ENCODE data around the gene CENPV. TPM values are rescaled to one million over a fixed set of nuclear protein-coding genes. Genes with fewer than 3 reads are reported as not detected.

The CENPV gene
- total and polyA plus RNA-seq, 2 donors (not counting 3 experiments of a cell fraction or from before 2014, with no cell fraction given) = 38.2 to 41.6 TPM

GRCh38 chr17:16298140-16298662 lies 55.1 kb downstream of the CENPV start:
- Histone ChIP-seq H3K36me3 (ENCODE audit: control insufficient read depth in 2 of 2, extremely low read depth in 1 of 2, insufficient read depth in 2 of 2, low read length in 2 of 2) (no peaks in the 10 kb centered on the region), H3K9ac (replicated peaks; ENCODE audit: extremely low read depth, insufficient read depth, low read length) (no peak overlapping the region), H3K9me3 (replicated peaks; ENCODE audit: control insufficient read depth, insufficient read depth, low read length) (no peaks in the 10 kb centered on the region), H4K20me1 (replicated peaks; ENCODE audit: control insufficient read depth, extremely low read depth, insufficient read depth, low read length) (no peaks in the 10 kb centered on the region), H3K27me3 (ENCODE audit: control insufficient read depth in 2 of 2, insufficient read depth in 2 of 2, low read length in 2 of 2) (no peaks in the 10 kb centered on the region), H3K79me2 (ENCODE audit: control insufficient read depth, insufficient read depth, low read length) (no peaks in the 10 kb centered on the region), H3K27ac (ENCODE audit: insufficient read depth, low read depth, low read length) (no peak overlapping the region), H2AFZ (ENCODE audit: low read depth, low read length) (no peak overlapping the region), H3K4me3 (replicated peaks in 1 of 3; ENCODE audit: insufficient read depth in 1 of 3, low read depth in 1 of 3, low read length in 3 of 3) (no peak overlapping the region), H3K9me1 (replicated peaks; ENCODE audit: control insufficient read depth, extremely low read depth, insufficient read depth, low read length) (no peaks in the 10 kb centered on the region), H3K4me1 (ENCODE audit: control insufficient read depth, extremely low read depth, insufficient read depth, low read length) (no peaks in the 10 kb centered on the region), H3K4me2 (ENCODE audit: insufficient read depth, low read length) (no peak overlapping the region)
- dilution Hi-C loops (cut with MboI; ENCODE audit: extremely low pct_ligation_motif_present, low sequenced_read_pairs) = no loop called here
- TF ChIP-seq MAX (IDR thresholded peaks at IDR 0.05; ENCODE audit: insufficient read depth, insufficient read length) = no peak
- no peak for TF ChIP-seq POLR2A (IDR thresholded peaks at IDR 0.05; ENCODE audit: low read depth, low read length)
- no peak for TF ChIP-seq FOS (IDR thresholded peaks at IDR 0.05; ENCODE audit: borderline replicate concordance, insufficient read depth, low read length)
- intact Hi-C loops (cut with micrococcal nuclease) = no loop called here
- DNase-seq (ENCODE audit: low read depth, low spot score) (no peak), FAIRE-seq (no peak)
- BruUV-seq (replicated peaks) = no TSS peak
- POLR2A ChIA-PET = no interaction called here
- CTCF ChIA-PET = interaction anchor here (1.5 kb wide), 1 partner anchor 55 kb away, joined by 3 read pairs; the partner anchor contains the start of gene CENPV

- no peaks in the 10 kb centered on the region for H3K9me3 ChIP-seq (replicated peaks; ENCODE audit: control insufficient read depth, insufficient read depth, low read length)
- CTCF ChIA-PET = no interaction called here
- no peaks in the 10 kb centered on the region for H4K20me1 ChIP-seq (replicated peaks; ENCODE audit: control insufficient read depth, extremely low read depth, insufficient read depth, low read length)
- H3K4me1 ChIP-seq (ENCODE audit: control insufficient read depth, extremely low read depth, insufficient read depth, low read length) = no peaks in the 10 kb centered on the region
- H3K9me1 ChIP-seq (replicated peaks; ENCODE audit: control insufficient read depth, extremely low read depth, insufficient read depth, low read length) = no peaks in the 10 kb centered on the region
- H3K27ac ChIP-seq (ENCODE audit: insufficient read depth, low read depth, low read length) = no peak overlapping the region
- no peaks in the 10 kb centered on the region for H3K27me3 ChIP-seq (ENCODE audit: control insufficient read depth in 2 of 2, insufficient read depth in 2 of 2, low read length in 2 of 2)
- no peak overlapping the region for H3K4me3 ChIP-seq (replicated peaks in 1 of 3; ENCODE audit: insufficient read depth in 1 of 3, low read depth in 1 of 3, low read length in 3 of 3)
- H3K4me2 ChIP-seq (ENCODE audit: insufficient read depth, low read length) = no peak overlapping the region
- no peak for TF ChIP-seq GATA2 (IDR thresholded peaks at IDR 0.05; ENCODE audit: insufficient read depth, insufficient read length, low read depth, low read length)
- no peak for TF ChIP-seq POLR2AphosphoS5 (IDR thresholded peaks at IDR 0.05; ENCODE audit: insufficient read depth, low read depth, low read length)
- no peak for TF ChIP-seq MYC (IDR thresholded peaks at IDR 0.05; ENCODE audit: low read depth, low read length)
- no peak for TF ChIP-seq JUN (IDR thresholded peaks at IDR 0.05; ENCODE audit: borderline replicate concordance, insufficient read depth, insufficient read length, low read depth)
- TF ChIP-seq, protein P1, sequence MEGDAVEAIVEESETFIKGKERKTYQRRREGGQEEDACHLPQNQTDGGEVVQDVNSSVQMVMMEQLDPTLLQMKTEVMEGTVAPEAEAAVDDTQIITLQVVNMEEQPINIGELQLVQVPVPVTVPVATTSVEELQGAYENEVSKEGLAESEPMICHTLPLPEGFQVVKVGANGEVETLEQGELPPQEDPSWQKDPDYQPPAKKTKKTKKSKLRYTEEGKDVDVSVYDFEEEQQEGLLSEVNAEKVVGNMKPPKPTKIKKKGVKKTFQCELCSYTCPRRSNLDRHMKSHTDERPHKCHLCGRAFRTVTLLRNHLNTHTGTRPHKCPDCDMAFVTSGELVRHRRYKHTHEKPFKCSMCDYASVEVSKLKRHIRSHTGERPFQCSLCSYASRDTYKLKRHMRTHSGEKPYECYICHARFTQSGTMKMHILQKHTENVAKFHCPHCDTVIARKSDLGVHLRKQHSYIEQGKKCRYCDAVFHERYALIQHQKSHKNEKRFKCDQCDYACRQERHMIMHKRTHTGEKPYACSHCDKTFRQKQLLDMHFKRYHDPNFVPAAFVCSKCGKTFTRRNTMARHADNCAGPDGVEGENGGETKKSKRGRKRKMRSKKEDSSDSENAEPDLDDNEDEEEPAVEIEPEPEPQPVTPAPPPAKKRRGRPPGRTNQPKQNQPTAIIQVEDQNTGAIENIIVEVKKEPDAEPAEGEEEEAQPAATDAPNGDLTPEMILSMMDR (IDR thresholded peaks at IDR 0.05; ENCODE audit: extremely low read depth in 1 of 2, insufficient read depth in 1 of 2, low read depth in 1 of 2, low read length in 2 of 2) = no peak
- TF ChIP-seq EZH2 (IDR thresholded peaks at IDR 0.05; ENCODE audit: borderline replicate concordance, low read depth, low read length, severe bottlenecking) = no peak
- no peak for TF ChIP-seq MAX (IDR thresholded peaks at IDR 0.05; ENCODE audit: insufficient read depth, insufficient read length)
- no peak for TF ChIP-seq FOS (IDR thresholded peaks at IDR 0.05; ENCODE audit: borderline replicate concordance, insufficient read depth, low read length)
- no peak for TF ChIP-seq POLR2A (IDR thresholded peaks at IDR 0.05; ENCODE audit: low read depth, low read length)
- no peaks in the 10 kb centered on the region for H3K79me2 ChIP-seq (ENCODE audit: control insufficient read depth, insufficient read depth, low read length)
- H2AFZ ChIP-seq (ENCODE audit: low read depth, low read length) = no peak overlapping the region
- no peak overlapping the region for H3K9ac ChIP-seq (replicated peaks; ENCODE audit: extremely low read depth, insufficient read depth, low read length)
- FAIRE-seq (no peak), DNase-seq (ENCODE audit: low read depth, low spot score) (no peak)
- POLR2A ChIA-PET = no interaction called here
- intact Hi-C loops (cut with micrococcal nuclease) = no loop called here
- dilution Hi-C loops (cut with MboI; ENCODE audit: extremely low pct_ligation_motif_present, low sequenced_read_pairs) = no loop called here
- no peaks in the 10 kb centered on the region for H3K36me3 ChIP-seq (ENCODE audit: control insufficient read depth in 2 of 2, extremely low read depth in 1 of 2, insufficient read depth in 2 of 2, low read length in 2 of 2)
- BruUV-seq (replicated peaks) = no TSS peak
Measured at GRCh38 chr17:16297367-16298139, 55.7 kb downstream of the CENPV start.
